ENCODE results near the gene ZNF311. TPM values are rescaled to one million over a fixed set of nuclear protein-coding genes. Genes with fewer than 3 reads are reported as not detected.
"Not testable (repeated sequence)": the region's sequence is repeated elsewhere in the genome, so short reads cannot be mapped to it uniquely, and the experiment has no call there.

The ZNF311 gene
- total RNA-seq, 4 donors from 2014 or later, result 0.11 TPM; not detected in 3

DNA sequence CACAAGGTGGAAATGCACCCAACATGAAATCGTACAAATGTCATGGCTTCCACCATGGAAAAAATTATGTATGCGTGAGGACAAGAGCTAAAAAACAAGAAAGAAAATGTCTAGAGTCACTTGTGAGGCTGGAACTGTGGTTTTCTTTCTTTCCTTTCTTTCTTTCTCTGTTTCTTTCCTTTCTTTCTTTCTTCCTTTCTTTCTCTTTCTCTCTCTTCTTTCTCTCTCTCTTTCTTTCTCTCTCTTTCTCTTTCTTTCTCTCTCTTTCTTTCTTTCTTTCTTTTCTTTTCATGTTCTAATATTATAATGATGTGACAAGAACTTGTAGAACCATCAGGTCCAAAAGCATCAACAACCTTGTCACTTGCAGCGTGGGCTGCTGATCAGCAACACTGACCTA is 28.4 kb downstream of the ZNF311 start:
- H3K4me3 ChIP-seq, result no peak overlapping the region
- TF ChIP-seq, protein P1, sequence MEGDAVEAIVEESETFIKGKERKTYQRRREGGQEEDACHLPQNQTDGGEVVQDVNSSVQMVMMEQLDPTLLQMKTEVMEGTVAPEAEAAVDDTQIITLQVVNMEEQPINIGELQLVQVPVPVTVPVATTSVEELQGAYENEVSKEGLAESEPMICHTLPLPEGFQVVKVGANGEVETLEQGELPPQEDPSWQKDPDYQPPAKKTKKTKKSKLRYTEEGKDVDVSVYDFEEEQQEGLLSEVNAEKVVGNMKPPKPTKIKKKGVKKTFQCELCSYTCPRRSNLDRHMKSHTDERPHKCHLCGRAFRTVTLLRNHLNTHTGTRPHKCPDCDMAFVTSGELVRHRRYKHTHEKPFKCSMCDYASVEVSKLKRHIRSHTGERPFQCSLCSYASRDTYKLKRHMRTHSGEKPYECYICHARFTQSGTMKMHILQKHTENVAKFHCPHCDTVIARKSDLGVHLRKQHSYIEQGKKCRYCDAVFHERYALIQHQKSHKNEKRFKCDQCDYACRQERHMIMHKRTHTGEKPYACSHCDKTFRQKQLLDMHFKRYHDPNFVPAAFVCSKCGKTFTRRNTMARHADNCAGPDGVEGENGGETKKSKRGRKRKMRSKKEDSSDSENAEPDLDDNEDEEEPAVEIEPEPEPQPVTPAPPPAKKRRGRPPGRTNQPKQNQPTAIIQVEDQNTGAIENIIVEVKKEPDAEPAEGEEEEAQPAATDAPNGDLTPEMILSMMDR (IDR thresholded peaks at IDR 0.05 in 4 of 5, conservative IDR thresholded peaks at IDR 0.05 in 1 of 5), result no peak
- TF ChIP-seq POLR2A (IDR thresholded peaks at IDR 0.05), result no peak
- H3K36me3 ChIP-seq, result no peaks in the 10 kb centered on the region
- H3K4me1 ChIP-seq, result no peaks in the 10 kb centered on the region
- H3K9me3 ChIP-seq, result no peaks in the 10 kb centered on the region
- H3K27me3 ChIP-seq, result peaks cover 7 to 17% (median 9%) of the 10 kb centered on the region in 3 donors
- in situ Hi-C loops (cut with MboI; ENCODE audit: low sequenced_read_pairs in 4 of 4), result no loop called here
- DNase-seq (no peak), ATAC-seq (no peak)
- intact Hi-C loops (cut with DNase I; ENCODE audit: low total_unique reads), result no loop called here
- H3K27ac ChIP-seq, result no peak overlapping the region

DNA sequence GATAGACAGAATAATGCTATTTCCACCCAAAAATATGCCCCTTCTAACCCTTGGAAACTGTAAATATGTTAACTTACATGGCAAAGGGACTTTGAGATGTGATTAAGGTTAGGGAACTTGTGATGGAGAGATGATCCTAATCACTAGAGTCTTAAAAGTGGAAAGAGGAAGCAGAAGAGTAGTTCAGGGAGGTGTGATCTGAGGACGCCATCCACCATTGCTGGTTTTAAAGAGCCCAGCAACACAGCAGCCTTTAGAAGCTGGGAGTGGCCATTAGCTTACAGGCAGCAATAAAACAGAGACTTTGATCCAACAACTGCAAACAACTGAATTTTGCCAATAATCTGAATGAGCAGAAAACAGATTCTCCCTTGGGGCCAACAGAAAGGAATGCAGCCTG is 30.6 kb downstream of the ZNF311 start:
- Histone ChIP-seq H3K36me3 (no peaks in the 10 kb centered on the region), H3K27me3 (peaks cover 7 to 17% (median 9%) of the 10 kb centered on the region in 3 donors), H3K27ac (no peak overlapping the region), H3K4me1 (no peaks in the 10 kb centered on the region), H3K4me3 (no peak overlapping the region), H3K9me3 (no peaks in the 10 kb centered on the region)
- DNase-seq, result no peak
- ATAC-seq, result no peak
- no peak for TF ChIP-seq POLR2A (IDR thresholded peaks at IDR 0.05)
- TF ChIP-seq, protein P1 (IDR thresholded peaks at IDR 0.05 in 4 of 5, conservative IDR thresholded peaks at IDR 0.05 in 1 of 5), result no peak
- intact Hi-C loops (cut with DNase I; ENCODE audit: low total_unique reads), result no loop called here
- in situ Hi-C loops (cut with MboI; ENCODE audit: low sequenced_read_pairs in 4 of 4), result no loop called here

DNA sequence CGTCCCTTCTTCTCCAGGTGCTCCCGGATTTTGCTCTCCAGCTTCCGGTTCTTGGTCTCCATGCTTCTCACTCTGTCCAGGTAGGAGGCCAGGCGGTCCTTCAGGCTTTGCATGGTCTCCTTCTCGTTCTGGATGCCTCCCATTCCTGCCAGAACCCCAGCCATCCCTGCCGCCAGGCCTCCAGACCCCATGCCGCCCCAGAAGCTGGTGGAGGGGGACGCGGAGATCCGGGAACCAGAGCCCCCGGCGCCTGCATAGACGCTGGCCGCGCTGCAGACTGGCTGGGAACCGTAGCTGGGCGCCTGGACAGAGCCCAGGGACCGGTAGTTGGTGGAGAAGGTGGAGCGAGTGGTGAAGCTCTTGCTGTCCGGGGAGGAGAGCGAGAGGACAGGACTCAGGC is 35.1 kb downstream of the ZNF311 start:
- H3K36me3 ChIP-seq; ATAC-seq; H3K27ac ChIP-seq; intact Hi-C loops (cut with DNase I; ENCODE audit: low total_unique reads); in situ Hi-C loops (cut with MboI; ENCODE audit: low sequenced_read_pairs in 4 of 4); H3K9me3 ChIP-seq; H3K4me1 ChIP-seq; H3K4me3 ChIP-seq; DNase-seq; H3K27me3 ChIP-seq: not testable (repeated sequence)

DNA sequence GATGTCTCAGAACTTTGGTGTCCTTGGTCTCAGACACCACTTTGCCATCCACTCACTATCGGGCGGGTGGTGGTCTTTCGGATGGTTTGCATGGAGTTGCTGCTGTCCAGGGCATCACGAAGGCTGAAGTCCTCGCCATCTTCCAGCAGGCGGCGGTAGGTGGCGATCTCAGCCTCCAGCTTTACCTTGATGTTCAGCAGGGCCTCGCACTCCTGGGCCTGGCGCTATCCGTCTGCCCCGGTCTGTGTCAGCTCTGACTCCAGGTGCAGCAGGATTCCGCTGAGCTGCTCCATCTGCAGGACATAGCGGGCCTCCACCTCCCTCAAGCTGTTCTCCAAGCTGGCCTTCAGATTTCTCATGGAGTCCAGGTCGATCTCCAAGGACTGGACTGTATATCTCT is 36.0 kb downstream of the ZNF311 start:
- Histone ChIP-seq H3K27ac (no peak overlapping the region), H3K27me3 (no peaks in the 10 kb centered on the region), H3K4me3 (no peak overlapping the region), H3K36me3 (no peaks in the 10 kb centered on the region), H3K4me1 (no peaks in the 10 kb centered on the region), H3K9me3 (no peaks in the 10 kb centered on the region)
- TF ChIP-seq, protein P1 (IDR thresholded peaks at IDR 0.05 in 4 of 5, conservative IDR thresholded peaks at IDR 0.05 in 1 of 5), result no peak
- TF ChIP-seq POLR2A (IDR thresholded peaks at IDR 0.05), result no peak
- no peak for ATAC-seq
- intact Hi-C loops (cut with DNase I; ENCODE audit: low total_unique reads) (no loop called here), in situ Hi-C loops (cut with MboI; ENCODE audit: low sequenced_read_pairs in 4 of 4) (no loop called here)
- no peak for DNase-seq

DNA sequence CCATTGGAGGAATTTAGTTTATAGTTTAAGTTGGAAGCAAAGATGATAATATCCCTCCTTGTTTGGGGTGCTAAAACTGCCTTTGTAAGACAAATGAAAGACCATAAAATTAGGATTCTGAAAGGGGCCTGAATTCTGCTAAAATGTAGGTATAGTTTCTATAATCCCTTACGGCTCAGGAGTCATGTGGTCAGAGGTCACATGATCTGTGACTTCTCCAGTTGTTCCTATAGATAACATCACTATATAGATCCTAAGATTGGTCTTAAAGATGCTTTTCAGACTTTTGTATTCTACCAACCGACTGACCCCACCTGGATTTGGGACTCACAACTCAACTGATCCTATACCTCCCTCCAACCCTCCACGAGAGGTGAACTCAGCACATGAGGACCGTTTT is 36.6 kb downstream of the ZNF311 start:
- Histone ChIP-seq H3K4me1 (no peaks in the 10 kb centered on the region), H3K27me3 (peaks cover 0 to under 1% (median 0%) of the 10 kb centered on the region in 3 donors), H3K4me3 (no peak overlapping the region), H3K9me3 (no peaks in the 10 kb centered on the region), H3K36me3 (no peaks in the 10 kb centered on the region), H3K27ac (no peak overlapping the region)
- in situ Hi-C loops (cut with MboI; ENCODE audit: low sequenced_read_pairs in 4 of 4), result no loop called here
- no peak for DNase-seq
- intact Hi-C loops (cut with DNase I; ENCODE audit: low total_unique reads), result no loop called here
- no peak for TF ChIP-seq POLR2A (IDR thresholded peaks at IDR 0.05)
- TF ChIP-seq, protein P1 (IDR thresholded peaks at IDR 0.05 in 4 of 5, conservative IDR thresholded peaks at IDR 0.05 in 1 of 5), result no peak
- ATAC-seq, result no peak

Data from gastrocnemius medialis (tissue), 4 donors.